NK-92 (cell line): ENCODE data around the gene EXD3.

Experiments
- DNase-seq: peaks from one replicate; lab custom pipeline; 2025; ENCODE audit not compliant: unreplicated experiment; lab: John Stamatoyannopoulos, UW

The EXD3 gene

GRCh38 chr9:137448602-137448962 is 25.6 kb upstream of the EXD3 start:
- DNase-seq, result no peak

DNA sequence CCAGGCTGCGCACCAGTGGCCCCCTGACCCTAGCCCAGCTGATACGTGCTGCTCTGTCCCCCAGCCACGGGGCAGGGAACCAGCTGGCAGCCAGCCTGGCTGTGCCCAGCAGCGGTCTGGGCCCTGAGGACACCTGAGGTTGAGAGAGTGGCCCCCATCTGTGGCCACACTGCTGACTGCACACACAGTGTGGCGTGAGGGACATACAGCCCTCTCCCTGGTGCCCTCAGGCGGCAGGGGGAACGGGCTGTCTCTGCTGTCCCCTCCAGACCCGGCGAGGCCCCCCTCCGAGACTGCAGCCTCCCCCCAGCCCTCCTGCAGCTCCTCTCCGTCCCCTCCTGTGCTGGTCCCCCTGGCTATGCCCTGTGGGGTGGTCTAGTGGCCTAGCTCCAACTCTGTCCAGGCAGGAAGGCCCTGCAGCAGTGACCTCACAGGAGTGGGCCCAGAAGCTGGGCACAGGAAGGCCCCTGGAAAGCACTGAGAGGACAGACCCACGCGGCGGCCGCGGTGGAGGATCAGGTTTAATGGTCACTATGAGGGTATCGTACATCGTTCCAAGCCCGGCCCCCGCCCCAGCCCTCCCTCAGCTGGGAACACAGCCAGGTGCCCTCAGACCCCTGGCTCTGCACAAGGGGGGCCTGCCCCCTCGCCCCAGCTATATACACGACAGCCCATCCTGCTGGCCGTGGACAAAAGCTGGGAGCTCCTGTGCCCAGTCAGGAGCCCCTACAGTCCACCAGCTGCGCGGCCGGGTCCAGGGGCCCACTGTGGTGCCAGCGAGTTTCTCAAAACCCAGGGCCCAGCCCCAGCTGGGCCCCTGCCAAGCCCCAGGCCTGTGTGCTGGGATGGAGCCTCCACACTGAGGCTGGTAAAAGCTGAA is 25.0 kb upstream of the EXD3 start:
- DNase-seq, result no peak

DNA sequence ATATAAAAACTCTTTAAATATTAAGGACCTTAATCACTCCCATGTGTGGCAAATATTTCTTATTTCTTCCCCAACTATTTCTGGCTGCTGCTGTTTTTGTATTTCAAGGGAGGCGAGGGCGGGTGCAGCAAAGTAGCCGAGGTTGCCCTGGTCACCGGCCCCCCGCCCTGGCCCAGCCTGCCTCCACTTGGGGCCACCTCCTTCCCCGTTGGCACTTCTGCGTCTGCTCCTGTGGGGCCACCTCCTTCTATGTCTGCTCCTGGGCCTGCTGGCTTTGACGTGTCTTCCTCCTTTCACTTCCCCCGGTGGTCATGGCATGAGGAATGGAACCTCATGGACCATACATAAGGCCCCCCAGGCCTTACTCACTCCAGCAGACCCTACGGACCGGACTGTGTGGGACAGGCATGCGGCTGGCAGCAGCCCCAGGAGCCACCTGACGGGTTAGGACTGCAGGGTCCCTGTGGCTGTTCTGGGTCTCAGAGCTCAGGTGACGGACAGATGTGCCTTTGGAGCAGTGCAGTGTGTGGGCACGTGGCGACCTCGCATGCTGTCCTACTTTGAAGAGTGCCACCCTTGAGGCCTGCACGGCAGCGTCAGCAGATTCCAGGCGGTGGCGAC is 24.0 kb upstream of the EXD3 start:
- no peak for DNase-seq

DNA sequence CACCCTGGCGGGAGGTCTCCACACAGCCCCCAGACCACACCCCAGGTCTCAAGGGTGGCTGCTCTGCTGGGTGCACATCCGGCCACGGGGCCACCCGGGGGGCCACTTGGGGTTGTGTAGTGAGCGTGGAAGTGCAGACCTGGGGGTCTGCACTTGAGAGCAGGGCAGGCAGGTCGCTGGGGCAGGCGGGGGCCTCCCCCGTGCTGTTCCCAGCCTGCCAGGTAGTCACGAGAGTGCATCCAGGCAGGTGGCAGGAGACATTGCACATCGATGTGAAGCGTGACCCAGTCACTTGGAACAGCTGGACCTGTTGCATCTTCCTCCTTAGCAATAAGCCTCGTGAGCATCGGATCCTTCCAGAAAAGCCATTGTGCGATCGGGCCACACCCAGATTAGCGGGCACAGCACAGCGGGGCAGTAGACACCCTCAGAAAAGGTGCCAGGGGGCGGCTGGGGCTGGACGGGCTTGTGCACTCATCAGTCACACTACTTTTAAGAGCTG is 23.0 kb upstream of the EXD3 start:
- DNase-seq, result no peak

GRCh38 chr9:137445275-137445807 is 22.4 kb upstream of the EXD3 start:
- no peak for DNase-seq

GRCh38 chr9:137444106-137444790 is 21.3 kb upstream of the EXD3 start:
- DNase-seq, result no peak

DNA sequence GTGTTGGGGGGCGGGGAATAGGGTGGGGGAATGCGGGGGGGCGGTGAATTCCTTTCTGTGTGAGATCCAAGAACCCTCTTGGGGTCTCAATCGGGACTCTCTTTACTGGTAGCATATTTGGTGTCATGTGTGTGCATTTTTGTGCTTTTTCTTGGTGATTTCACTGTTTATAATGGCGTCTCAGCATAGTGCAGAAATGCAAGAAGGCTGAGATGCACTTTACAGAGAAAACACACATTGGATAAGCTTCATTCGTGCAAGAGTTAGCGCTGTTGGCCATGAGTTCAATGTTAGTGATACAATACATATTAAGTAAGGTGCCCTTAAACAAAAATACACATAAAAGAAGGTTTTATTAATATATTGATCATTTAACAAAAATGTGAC is 19.0 kb upstream of the EXD3 start:
- no peak for DNase-seq

GRCh38 chr9:137441289-137441934 is 18.4 kb upstream of the EXD3 start, which contains the start of gene ENTPD8:
ENTPD8 (minus strand) TSS chr9:137441357; CDS start chr9:137438285, 3,072 bp downstream.
- DNase-seq, result no peak

DNA sequence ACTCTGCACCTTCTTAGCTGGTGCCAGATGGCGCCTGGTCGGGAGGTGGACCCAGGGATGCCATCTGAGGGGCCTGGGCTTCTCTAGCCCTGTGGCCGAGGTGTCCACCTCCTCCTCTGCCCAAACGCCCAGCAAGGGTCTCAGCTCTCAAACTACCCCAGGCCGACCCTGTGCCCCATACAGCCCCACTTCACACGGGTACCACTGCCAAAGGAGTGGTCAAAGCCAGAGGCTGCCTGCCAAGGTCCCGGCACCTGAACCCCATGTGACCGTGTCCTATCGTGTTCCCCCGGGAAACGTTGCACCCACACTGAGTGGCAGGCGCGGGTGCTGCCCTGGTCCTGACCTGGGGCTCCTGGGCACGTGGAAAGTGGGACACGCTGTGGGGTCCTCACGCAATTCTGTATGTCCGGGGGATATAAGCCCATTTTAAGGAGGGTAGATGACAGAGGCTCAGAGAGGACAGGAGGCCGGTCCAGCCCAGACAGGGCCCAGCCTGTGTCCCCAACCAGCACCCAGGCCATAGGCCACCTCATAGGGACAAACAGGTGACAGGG is 16.3 kb upstream of the EXD3 start:
- no peak for DNase-seq

DNA sequence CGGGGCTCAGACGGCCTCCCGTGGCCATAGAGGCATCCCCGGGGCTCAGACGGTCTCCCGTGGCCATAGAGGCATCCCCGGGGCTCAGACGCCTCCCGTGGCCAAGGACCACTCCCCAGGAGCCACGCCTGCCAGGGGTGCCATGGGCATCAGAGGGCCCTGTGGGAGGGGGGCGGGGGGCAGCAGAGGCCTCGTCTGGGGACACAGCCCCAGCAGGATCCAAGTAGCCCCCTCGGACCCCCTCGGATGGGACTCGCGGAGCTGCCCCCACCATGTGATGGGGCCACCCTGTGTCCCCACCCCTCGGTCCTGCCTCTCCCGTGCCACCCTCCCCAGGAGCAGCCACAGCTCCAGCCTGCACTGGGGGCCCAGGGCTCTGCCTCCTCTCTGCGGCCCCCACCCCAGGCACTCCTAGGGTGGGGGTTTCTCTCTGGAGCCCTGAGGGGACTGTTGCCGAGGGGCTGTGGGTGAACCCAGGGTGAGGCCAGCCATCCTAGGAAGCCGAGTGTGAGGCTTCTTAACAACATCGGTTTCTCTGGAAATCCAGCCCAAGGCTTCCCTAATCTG is 15.7 kb upstream of the EXD3 start:
- no peak for DNase-seq

GRCh38 chr9:137437691-137438590 is 15.0 kb upstream of the EXD3 start:
- DNase-seq, result no peak

- no peak for DNase-seq
Measured at GRCh38 chr9:137436761-137437600, 14.0 kb upstream of the EXD3 start.

DNA sequence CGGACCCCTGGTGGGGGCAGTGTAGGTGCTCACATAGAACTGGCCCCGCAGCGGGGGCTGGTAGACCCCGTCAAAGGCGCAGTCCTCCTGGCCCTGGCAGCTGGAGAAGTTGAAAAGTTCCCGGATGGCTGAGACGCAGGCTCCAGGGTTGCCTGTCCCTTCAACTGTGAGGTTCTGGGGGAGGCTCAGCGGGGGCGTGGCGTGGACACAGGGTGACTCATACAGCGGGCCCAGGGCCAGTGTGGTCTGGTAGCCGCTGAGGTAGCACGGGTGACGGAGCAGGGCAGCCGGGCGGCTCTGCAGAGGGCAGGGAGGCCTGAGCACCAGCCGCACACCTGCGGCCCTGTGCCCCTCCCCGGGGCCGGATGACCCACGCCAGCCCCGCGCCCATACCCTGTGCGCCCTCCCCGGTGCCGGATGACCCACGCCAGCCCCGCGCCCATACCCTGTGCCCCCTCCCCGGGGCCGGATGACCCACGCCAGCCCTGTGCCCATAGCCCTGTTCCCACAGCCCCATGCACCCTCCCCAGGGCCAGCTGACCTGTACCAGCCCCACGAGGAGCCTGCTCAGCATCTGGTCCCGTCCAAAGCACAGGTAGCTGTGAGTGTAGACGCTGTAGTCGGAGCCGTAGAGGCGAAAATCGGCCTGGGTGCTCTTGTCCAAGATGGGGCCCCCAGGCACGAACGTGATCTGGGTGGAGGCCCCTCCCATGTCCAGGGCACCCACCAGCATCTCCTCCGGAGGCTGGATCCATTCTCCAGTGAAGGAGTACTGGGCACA is 13.2 kb upstream of the EXD3 start:
- no peak for DNase-seq

DNA sequence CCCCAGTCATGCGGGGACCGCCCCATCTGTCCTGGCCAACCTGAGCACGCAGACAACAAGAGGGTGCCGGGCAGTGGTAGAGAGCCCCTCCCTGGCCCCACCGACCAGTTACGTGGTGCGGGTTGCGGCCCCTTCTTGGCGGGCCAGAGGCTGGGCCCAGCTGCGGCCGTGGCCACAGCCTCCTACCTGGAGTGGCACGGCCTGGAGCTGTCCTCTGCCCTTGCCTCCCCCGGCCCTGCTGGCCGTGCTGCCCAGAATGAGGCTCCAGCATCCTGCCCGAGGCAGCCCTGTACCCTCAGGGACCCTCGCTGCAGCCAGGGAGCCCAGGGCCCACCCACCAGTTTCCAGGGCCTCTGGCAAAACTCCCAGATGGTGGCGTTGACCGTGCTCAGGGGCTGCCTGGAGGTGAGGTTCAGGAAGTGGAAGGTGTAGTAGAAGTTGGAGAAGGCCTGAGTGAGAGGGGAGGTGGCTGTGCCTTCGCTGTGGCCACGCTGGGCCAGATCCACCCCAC is 12.5 kb upstream of the EXD3 start:
- no peak for DNase-seq

DNA sequence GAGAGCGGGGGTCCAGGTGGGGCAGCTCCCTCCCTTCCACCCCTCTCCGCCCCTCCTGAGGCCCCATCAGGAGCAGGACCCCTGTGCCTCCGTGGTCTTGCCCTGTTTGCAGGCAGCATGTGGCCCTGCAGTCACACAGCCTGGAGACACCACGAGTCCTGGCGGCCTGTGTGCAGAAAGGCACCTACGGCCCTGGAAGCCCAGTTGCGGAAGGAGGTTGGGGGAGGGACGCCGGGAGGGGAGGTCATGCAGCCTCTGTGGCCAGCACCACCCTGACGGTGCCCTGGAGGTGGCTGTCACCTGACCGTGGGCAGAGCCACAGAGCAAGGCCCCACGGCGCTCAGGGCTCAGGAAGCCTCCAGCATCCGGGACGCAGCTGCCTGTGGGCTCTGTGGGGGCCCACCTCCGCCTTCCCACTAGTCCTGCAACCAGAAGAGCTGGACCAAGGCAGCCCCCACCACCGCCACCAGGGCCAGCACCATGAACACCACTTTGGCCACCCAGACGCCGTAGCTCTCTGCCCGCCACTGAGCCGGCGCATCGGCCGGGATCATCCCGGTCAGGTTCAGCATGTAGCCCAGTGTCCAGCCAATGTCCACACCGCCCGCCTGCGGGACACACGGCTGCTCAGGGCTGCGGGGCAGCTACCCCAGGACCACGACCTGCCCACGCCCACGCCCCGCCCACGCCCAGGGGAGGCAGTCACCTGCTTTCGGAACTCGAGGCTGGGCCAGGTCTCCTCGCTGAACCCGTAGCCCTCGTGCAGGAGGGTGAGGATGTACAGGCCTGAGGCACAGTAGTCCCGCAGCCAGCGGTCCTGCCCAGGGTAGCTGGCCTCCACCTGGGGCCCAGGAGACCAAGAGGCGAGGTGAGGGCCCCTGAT is 11.8 kb upstream of the EXD3 start:
- no peak for DNase-seq

- no peak for DNase-seq
Measured at GRCh38 chr9:137433916-137434431, 11.0 kb upstream of the EXD3 start.
